GM21529 (cell line): ENCODE measurements around the gene IQSEC3.
"Not testable (repeated sequence)": the region's sequence is repeated elsewhere in the genome, so short reads cannot be mapped to it uniquely, and the experiment has no call there.

ENCODE experiments used
- ATAC-seq: cut with Tn5 transposase; IDR thresholded peaks from one replicate; pipeline ENCODE4 v1.9.1; 2021; ENCODE audit not compliant: unreplicated experiment

Gene IQSEC3

GRCh38 chr12:109872-110271 lies 43.3 kb downstream of the IQSEC3 start:
- no peak for ATAC-seq

- ATAC-seq = no peak
Observed at GRCh38 chr12:111699-112493, 45.3 kb downstream of the IQSEC3 start.

GRCh38 chr12:113347-113746 lies 46.8 kb downstream of the IQSEC3 start:
- ATAC-seq = no peak

- no peak for ATAC-seq
Observed at GRCh38 chr12:114626-115211, 48.2 kb downstream of the IQSEC3 start.

GRCh38 chr12:115518-115917 lies 49.0 kb downstream of the IQSEC3 start:
- no peak for ATAC-seq

- no peak for ATAC-seq
Observed at GRCh38 chr12:115960-116915, 49.7 kb downstream of the IQSEC3 start.

GRCh38 chr12:117311-117710 lies 50.7 kb downstream of the IQSEC3 start:
- no peak for ATAC-seq

GRCh38 chr12:117816-118345 lies 51.3 kb downstream of the IQSEC3 start:
- no peak for ATAC-seq

GRCh38 chr12:118591-118990 lies 52.0 kb downstream of the IQSEC3 start:
- ATAC-seq = no peak

GRCh38 chr12:120951-121350 lies 54.4 kb downstream of the IQSEC3 start:
- ATAC-seq = no peak

- ATAC-seq = no peak
Observed at GRCh38 chr12:121647-122046, 55.1 kb downstream of the IQSEC3 start.

- ATAC-seq = no peak
Observed at GRCh38 chr12:125075-125474, 58.5 kb downstream of the IQSEC3 start.

GRCh38 chr12:125566-125965 lies 59.0 kb downstream of the IQSEC3 start:
- ATAC-seq = no peak

- ATAC-seq = no peak
Observed at GRCh38 chr12:128079-128478, 61.5 kb downstream of the IQSEC3 start.

GRCh38 chr12:129001-129400 lies 62.4 kb downstream of the IQSEC3 start:
- ATAC-seq = no peak

- no peak for ATAC-seq
Observed at GRCh38 chr12:130519-130918, 64.0 kb downstream of the IQSEC3 start.

- no peak for ATAC-seq
Observed at GRCh38 chr12:131008-131407, 64.4 kb downstream of the IQSEC3 start.

GRCh38 chr12:131732-132495 lies 65.3 kb downstream of the IQSEC3 start:
- no peak for ATAC-seq

GRCh38 chr12:133616-134232 lies 67.2 kb downstream of the IQSEC3 start:
- ATAC-seq = not testable (repeated sequence)

- ATAC-seq = no peak
Observed at GRCh38 chr12:135138-135537, 68.6 kb downstream of the IQSEC3 start.
